GM19025 (cell line): ENCODE measurements around the gene KCNIP4.

ENCODE experiments used
- ATAC-seq: cut with Tn5 transposase; IDR thresholded peaks from one replicate; pipeline ENCODE4 v1.9.1; 2021; ENCODE audit warnings: mild to moderate bottlenecking, low read depth, moderate library complexity; ENCODE audit not compliant: unreplicated experiment

Gene KCNIP4

GRCh38 chr4:21710179-21710835 is 238.3 kb downstream of the KCNIP4 start:
- no peak for ATAC-seq

GRCh38 chr4:21709761-21710160 is 238.8 kb downstream of the KCNIP4 start:
- no peak for ATAC-seq

DNA sequence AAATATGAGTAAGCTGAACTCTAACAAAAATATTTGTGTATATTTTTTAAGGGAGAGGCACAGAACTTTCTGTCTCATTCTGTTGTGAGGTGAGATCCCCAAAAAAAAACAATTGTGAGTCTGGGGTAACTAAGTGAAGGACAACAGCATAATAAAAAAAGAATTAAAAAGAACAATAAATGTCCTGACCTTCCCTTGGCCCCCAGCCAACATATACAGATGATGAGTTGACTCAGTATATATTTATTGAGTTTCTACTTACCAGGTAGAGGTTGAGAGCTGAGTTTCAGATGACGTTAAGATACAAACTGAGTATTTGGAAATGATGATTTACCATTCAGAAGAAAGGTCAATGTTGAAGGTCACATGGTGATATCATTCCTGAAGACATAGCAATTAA is 239.5 kb downstream of the KCNIP4 start:
- ATAC-seq = no peak

DNA sequence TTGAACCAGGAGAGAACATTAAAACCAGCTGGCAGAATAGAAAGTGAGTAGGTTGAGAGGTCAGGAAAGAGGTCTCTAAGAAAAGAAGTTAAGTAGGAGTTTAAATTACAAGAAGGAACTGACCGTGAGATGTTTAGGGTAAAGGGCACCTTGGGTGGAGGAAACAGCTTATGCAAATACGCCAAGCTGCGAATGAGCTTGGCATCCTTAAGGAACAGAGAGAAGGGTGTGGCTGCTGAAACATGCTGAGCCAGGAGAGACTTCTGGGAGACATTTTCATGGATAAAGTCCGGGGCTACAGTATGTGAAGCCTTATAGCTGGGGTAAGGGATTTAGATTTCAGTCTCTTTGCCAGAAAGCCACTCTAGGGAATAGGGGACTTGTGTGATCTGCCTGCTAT is 249.1 kb downstream of the KCNIP4 start:
- ATAC-seq = no peak

DNA sequence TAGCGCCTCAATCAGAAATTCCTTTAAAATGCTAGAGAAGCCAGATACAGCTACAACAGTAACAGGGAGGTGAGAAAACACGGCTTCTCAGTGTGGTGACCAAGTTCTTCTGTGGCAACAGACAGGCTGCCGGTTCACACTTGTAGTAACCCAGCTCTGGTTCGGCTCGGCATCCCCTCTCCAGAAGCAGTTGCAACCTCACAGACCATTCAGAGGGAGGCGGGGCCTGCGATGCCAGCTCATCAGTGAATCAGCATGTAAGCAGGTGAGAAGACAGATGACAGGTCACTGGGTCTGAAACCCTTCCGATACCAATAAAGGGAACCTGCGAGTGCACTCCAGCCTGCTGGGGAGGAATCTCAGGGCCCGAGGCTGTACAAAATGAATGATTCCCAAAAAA is 251.0 kb downstream of the KCNIP4 start:
- no peak for ATAC-seq

GRCh38 chr4:21695141-21695540 is 253.4 kb downstream of the KCNIP4 start:
- no peak for ATAC-seq

GRCh38 chr4:21692241-21692640 is 256.3 kb downstream of the KCNIP4 start:
- no peak for ATAC-seq

DNA sequence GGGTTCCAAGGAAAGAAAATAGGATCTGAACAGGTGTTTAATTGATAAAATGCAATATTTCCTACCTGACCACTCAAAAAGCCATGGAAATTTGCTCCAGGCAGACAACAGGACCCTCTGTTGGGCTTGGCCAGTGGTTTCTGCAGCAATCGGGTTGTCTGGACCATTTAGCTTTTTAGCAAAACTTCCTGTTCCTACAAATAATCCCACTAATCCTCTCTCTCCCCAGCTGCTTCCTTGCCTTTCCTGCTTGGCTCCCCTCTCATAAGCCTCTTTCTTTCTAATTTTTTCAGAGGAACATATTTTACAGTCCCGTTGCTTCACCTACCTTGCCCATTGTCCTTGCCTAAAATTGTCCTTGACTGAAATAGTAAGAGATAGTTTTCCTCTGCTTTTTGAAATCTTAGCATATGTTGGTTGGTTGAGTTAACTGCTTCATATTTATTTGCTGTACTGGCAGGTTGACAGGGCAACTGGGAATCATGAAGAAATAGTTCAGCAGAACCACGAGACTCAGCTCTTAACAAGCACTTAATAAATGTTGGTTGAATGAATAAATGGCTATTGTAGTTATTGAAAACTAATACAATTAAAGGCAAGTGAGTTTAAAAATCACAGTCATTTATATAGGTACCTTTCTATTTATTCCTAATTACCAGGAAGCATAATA is 259.8 kb downstream of the KCNIP4 start:
- ATAC-seq = no peak

DNA sequence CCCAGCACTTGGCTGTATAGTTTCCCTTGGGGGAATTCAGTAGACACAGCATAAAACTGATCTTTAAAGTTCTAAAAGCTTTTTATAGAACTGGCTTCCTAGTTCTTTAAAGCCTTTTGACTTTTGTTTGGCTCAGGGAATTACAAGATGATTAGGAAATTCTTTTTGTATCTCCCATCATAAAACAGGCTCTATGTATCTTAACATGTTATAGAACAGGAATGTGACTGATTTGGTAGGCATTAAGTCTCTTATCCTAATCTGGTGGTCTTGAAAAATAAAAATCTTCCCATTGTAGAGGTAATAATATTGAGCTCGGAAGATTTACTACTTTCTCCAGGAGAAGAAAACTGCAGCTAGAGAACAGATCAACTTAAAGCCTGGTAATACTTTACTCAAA is 262.7 kb downstream of the KCNIP4 start:
- no peak for ATAC-seq

DNA sequence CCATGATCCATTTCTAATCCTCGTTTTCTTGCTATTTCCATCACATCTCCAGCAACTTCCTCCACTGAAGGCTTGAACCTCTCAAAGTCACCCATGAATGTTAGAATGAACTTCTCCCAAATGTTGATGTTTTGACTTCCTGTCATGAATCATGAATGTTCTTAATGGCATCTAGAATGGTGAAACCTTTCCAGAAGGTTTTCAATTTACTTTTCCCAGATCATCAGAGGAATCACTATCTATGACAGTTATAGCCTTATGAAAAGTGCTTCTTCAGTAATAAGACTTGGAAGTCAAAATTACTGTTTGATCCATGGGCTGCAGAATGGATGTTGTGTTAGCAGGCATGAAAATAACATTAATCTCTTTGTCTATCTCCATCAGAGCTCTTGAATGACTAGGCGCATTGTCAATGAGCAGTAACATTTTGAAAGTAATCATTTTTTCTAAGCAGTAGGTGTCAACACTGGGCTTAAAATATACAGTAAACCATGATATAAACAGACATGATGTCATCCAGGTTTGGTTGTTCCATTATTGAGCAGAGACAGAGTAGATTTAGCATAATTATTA is 268.2 kb downstream of the KCNIP4 start:
- ATAC-seq = no peak

GRCh38 chr4:21678711-21679110 is 269.9 kb downstream of the KCNIP4 start:
- ATAC-seq = no peak

- no peak for ATAC-seq
Observed at GRCh38 chr4:21677173-21677572, 271.4 kb downstream of the KCNIP4 start.

- ATAC-seq = no peak
Observed at GRCh38 chr4:21664355-21664754, 284.2 kb downstream of the KCNIP4 start.

GRCh38 chr4:21656832-21657231 is 291.7 kb downstream of the KCNIP4 start:
- ATAC-seq = no peak

DNA sequence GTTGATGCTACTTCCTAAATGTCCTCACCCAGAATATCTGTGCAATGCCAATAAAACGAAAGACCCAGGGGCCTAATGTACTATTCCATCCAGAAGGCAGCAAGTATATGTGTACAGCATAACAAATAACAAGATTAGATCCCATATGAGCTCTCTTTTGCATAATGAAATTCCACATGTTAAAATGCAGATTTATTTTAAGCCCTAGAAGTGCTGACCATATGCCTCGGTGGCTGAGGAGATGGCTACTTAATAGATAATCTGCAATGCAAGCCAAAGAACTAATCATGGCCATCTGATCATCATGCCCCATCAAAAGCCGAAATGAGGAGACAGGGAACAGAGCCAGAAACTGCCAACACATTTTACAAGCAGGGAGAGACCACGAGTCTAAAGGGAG is 293.5 kb downstream of the KCNIP4 start:
- no peak for ATAC-seq

GRCh38 chr4:21652508-21653231 is 295.9 kb downstream of the KCNIP4 start:
- no peak for ATAC-seq

GRCh38 chr4:21649391-21650090 is 299.0 kb downstream of the KCNIP4 start:
- no peak for ATAC-seq

DNA sequence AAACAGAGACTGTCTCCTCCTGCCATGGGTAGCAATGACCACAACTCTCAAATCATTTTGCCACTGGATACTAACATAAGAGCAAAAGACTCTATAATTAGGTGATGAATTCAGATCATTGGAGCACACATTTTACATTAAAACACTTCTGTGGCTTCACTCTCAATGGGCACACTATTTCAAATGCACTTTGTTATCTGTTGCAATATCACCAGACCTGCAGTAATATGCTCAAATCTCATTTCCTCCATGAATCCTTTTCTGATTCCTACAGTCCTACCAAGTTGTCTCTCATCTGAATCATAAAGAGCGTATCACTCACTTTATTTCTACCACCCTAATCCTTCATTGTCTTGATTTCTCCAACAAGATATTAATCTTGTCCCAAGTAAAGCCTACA is 302.8 kb downstream of the KCNIP4 start:
- no peak for ATAC-seq

GRCh38 chr4:21641696-21642095 is 306.9 kb downstream of the KCNIP4 start:
- no peak for ATAC-seq

DNA sequence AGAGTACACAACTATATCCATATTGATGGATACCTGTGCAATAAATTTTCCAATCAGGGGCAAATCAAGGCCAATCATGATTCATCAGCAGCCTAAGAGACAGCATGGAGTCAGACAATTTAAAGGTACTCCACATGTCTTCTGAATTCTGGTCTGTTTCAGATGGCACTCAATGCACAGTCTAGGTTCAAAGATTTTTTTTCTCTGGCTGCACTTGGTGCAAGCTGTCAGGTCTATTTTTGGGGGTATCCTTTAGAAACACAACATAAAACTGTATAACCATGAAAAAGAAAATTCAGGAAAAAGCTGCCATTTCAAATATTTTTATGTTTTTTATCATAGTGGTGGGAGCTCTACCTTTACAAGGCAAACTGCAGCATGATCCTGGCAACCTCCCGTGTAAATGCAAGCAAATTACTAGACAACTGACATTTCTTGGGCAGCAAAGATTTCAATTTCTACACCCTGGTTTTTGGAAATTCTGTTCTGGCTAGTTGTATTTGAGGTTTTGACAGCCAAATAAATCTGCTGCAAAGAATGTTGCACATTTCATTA is 310.3 kb downstream of the KCNIP4 start:
- ATAC-seq = no peak
